HG03378 (cell line): ENCODE data around the gene SELENOS.
A peak's percentile ranks its signal among the peaks of the same experiment; 100 is the strongest.

ENCODE experiments used
- ATAC-seq: cut with Tn5 transposase; IDR thresholded peaks from one replicate; pipeline ENCODE4 v1.9.1; 2021; ENCODE audit warnings: mild to moderate bottlenecking, moderate library complexity; ENCODE audit not compliant: unreplicated experiment

Gene SELENOS

GRCh38 chr15:101251830-101252820, 25.2 kb downstream of the SELENOS start, which contains the start of gene CHSY1:
Gene CHSY1 (minus strand): TSS chr15:101252048. CDS start chr15:101251456, 592 bp downstream.
- ATAC-seq, result peak; percentile 56

DNA sequence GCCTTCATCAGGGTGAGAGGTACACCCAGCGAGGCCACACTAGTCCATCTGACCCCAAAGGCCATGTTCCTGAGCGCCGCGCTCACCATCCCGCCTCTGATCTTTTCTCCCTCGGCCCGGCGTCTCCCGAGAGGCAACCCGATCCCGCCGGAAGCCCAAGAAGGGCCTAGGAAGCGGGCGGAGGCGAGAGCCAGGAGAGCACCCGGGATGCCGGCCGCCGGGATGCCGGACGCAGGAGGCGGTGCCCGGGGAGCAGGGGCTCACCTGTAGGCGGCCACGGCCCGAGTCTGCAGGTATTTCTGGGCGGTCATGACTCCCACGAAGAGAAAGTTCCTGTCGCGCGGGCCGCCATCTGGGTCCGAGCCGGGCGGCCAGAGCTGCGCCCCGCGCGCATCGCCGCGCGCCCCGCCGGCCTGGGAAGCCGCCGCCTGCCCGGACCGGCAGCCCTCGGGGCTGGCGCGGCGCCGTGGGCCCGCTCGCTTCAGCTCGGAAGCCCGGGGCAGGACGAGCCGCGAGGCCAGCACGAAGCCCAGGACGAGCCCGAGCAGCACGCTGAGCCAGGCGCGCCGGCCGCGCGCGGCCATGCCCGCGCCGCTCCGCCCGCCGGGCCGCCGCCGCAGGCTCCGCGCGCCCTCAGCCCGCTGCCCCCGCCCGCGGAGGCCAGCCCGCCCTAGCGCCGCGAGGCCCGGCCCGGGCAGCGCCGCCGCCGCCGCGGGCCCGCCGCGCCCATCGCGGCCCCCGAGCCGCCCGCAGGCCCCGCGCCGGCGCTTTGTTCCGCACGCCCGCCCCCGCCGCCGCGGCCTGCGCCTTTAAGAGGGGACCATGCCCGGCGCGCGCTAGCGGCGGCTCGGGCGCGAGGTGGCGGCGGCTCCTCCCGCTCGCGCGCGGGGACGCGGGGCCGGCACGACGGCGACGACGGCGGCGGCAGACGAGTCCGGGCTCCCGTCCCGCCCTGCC, 26.1 kb downstream of the SELENOS start:
- no peak for ATAC-seq

- no peak for ATAC-seq
Observed at GRCh38 chr15:101250341-101250831, 26.9 kb downstream of the SELENOS start.

DNA sequence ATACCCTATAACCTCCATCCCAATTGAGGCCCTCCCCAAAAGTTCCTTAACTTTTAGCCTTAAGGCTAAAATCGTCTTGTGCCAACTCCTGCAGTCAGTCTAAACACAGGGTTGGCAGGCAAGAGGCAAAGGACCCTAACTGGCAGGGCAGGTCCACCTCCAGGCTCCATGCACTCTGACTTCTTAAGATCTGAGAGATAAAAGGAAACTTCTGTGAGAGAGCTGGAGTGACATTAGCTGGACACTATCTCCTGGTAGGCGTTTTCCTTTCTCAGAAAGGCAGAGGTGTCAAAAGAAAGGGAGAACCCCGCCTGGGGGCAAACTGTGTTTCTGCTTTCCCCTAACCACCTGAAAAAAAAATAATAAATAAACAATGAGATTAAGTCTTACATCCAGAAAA, 29.0 kb downstream of the SELENOS start:
- no peak for ATAC-seq

- ATAC-seq, result no peak
Observed at GRCh38 chr15:101246824-101247745, 30.2 kb downstream of the SELENOS start.

- ATAC-seq, result no peak
Observed at GRCh38 chr15:101246391-101246790, 30.9 kb downstream of the SELENOS start.

DNA sequence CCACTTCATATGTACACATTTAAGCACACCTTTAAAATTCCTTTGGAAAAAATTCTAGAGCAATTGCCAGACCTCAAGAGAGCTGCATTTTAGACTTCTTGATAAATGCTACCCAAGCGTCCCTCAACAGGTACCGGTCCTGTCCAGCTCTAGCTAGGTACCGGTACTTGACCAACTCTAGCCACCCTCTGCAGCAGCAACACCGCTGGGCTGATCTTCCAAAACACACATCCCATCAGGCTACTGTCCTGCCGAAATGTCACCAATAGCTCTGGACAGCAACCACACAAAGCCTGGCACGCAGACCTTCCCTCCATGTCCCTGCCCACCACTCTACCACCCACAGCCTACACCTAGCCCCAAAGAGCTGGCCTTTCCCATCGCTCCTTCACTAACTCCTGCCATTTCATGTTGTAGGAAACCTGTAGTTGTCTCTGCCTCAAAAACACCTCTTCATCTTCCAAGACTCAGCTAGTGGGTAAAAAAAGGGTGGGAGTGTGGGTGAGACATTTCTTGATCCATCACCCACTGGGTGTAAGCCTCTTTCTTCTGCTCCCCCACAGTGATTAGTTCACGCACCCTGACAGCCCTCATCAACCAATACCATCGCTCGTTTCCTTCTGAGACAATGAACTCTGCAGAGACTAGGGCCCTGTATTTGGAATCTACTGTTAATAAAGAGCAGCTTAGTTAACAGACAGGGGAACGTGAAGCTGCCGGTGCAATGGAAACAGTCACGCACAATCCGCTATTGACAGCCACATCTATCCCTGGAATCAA, 32.2 kb downstream of the SELENOS start:
- ATAC-seq, result no peak

DNA sequence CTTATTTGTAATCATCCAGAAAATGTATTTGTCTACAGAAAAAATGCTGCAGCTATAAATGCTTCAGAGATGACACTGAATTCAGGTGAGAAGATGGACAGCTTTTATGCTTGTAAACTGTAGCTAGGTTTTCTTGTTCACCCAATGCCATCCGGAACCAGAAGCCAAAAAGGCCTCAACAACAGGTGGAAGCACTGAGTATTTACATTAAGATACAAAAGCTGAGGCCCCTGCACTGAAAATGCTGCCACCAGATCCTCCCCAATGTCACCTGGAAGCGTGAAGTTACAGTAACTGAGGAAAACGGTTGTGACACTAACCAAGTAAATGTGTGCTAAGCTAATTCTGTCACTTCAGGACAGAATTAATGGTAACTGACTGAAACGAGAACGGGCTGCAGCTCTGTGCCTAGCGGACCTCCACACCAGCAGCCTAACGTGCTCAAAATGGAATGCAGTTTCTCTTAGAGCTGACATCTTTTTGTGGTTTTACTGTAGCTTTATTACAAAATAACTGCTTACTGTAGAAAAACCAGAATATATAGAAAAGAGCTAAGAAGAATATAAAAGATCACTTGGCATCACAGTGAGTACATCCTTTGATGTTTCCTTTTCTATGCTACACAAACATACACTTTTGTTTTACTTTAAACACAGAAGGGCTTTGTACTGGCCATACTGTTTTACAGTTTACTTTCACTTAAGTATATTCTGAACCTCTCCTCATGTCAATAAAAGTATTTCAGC, 33.1 kb downstream of the SELENOS start:
- no peak for ATAC-seq

GRCh38 chr15:101243420-101243819, 33.9 kb downstream of the SELENOS start:
- ATAC-seq, result no peak

- ATAC-seq, result no peak
Observed at GRCh38 chr15:101242999-101243336, 34.3 kb downstream of the SELENOS start.

DNA sequence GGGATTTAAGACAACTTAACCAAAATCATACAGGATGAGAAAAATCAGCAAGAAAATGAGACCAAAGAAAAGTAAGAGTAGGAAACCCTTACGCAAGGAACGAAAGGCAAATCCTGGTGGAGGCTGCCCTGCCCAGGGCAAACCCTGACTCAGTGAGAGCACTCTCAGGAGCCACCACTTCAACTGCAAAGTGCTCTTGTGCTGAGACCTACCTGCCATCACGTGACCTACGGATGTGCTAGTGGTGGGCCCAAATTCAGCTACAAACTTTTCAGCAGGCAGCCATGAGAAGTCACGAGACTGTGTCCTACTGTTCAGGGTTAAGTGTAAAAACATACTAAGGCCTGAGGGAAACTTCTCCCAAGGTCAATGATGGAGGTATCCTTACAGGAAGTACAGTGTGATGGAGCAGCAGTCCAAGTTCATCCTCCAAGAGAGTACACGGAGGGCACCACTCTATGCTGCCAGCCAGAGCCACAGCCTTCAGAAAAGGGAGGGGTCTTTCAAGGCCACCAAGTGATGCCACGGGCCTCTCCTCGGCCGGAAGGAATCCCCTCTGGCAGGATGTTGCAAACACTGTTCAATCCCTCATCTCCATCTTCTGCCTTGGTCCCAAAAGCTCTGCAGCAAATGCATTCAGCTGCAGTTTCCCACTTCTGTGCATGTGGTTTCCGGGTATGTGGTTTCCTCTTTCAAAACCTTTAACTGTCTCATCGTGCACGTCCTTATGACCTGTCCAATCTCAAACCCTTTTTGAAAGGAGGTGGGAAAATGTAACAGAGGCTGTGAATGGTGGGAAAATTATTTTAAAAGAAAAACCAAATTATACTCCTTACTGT, 34.9 kb downstream of the SELENOS start:
- ATAC-seq, result peak; percentile 74

- no peak for ATAC-seq
Observed at GRCh38 chr15:101240358-101240757, 36.9 kb downstream of the SELENOS start.

DNA sequence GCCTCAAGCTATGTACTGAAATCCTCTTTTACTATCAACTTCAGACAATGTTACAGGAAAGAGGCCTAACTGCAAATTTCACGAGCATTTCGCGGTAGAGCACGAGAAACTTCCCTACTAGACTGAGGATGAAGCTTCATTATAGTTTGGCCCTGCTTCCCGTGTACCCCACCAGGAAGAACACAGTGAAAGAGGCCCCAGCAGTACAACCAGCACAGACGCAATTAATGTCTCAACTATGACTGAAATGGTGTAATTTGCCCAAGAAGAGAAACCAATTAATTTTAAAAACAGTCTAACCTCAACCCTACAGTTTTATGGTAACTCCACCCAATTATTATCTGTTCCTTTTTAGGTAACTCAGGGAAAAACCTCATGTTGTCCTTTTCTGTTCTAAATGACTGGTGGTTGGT, 37.6 kb downstream of the SELENOS start:
- ATAC-seq, result no peak

- no peak for ATAC-seq
Observed at GRCh38 chr15:101237251-101237650, 40.0 kb downstream of the SELENOS start.

GRCh38 chr15:101233651-101234280, 43.5 kb downstream of the SELENOS start:
- ATAC-seq, result no peak

DNA sequence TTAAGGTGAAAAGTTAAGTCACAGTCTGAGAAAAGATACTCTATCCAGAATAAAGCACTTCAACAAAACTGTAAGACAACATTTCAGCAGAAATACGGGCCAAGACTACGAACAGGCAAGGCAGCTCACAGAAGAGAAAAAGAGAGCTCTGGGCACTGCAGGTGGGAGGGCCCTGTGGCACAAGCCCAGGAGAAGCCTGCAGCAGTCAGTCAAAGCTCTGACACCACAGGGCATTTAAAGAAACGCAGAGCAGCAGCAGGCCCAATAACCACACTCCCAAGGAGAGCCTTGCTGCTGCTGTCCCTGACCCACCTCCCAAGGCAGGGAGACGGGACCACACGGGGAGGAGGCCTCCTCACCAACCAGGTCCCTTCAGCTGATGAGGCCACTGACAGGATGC, 44.6 kb downstream of the SELENOS start:
- no peak for ATAC-seq

DNA sequence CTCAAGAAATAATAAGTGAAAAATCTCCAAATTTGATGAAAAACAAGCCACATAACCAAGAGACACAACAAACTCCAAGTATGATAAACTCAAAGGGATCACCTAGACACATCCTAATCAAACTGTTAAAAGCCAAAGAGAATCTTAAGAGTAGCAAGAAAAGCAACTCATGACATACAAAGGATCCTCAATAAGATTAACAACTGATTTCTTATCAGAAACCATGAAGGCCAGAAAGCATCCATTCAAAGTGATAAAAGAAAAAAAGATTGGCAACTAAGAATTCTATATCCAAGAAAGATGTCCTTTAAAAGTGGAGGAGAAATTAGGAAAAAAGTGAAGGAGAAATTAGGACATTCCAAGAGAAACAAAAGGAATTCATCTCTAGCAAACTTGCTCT, 49.0 kb downstream of the SELENOS start:
- no peak for ATAC-seq
